Renal cortex interstitium (tissue), 11 donors: ENCODE measurements around the gene PWWP2B. TPM values are rescaled to one million over a fixed set of nuclear protein-coding genes. Genes with fewer than 3 reads are reported as not detected.

Experiments
- DNase-seq, 11 donors: peaks; one replicate each; pipeline ENCODE4 v3.0.0-alpha.2; 2013; ENCODE audit warnings: low read depth in 9 of 11, low spot score in 4 of 11; ENCODE audit errors: extremely low read depth in 1 of 11
- polyA plus RNA-seq, 3 donors: library from polyadenylated mRNA; unstranded; fragments of 120-200 nt; gene quantifications; one replicate each; pipeline ENCODE4 v1.2.1, GENCODE V29; 2013; ENCODE audit not compliant: insufficient read length in 3 of 3

Gene PWWP2B
- polyA plus RNA-seq, 3 donors = 5.9 to 10.7 (median 10.1) TPM

- no peak for DNase-seq
Observed at GRCh38 chr10:132458586-132459300, 61.7 kb downstream of the PWWP2B start.

GRCh38 chr10:132459301-132460003, 62.5 kb downstream of the PWWP2B start:
- no peak for DNase-seq

- no peak for DNase-seq
Observed at GRCh38 chr10:132460071-132460470, 63.1 kb downstream of the PWWP2B start.

GRCh38 chr10:132460691-132461090, 63.7 kb downstream of the PWWP2B start:
- DNase-seq = no peak

- DNase-seq = no peak
Observed at GRCh38 chr10:132461103-132461682, 64.2 kb downstream of the PWWP2B start.

GRCh38 chr10:132461683-132462231, 64.8 kb downstream of the PWWP2B start:
- DNase-seq = no peak

GRCh38 chr10:132462463-132463332, 65.7 kb downstream of the PWWP2B start:
- no peak for DNase-seq

GRCh38 chr10:132463333-132464255, 66.6 kb downstream of the PWWP2B start:
- DNase-seq = no peak

GRCh38 chr10:132464256-132465192, 67.5 kb downstream of the PWWP2B start:
- no peak for DNase-seq

GRCh38 chr10:132465193-132465888, 68.3 kb downstream of the PWWP2B start:
- DNase-seq = no peak

- DNase-seq = no peak
Observed at GRCh38 chr10:132465889-132466519, 69.0 kb downstream of the PWWP2B start.

GRCh38 chr10:132466520-132467463, 69.8 kb downstream of the PWWP2B start:
- DNase-seq = no peak
